GM12878 (cell line): ENCODE measurements around the gene ZYG11A. TPM values are rescaled to one million over a fixed set of nuclear protein-coding genes. Genes with fewer than 3 reads are reported as not detected.

Experiments
- ATAC-seq: fragments of 200-7000 bp; cut with Tn5 transposase; 3 replicates; pipeline ENCODE4 v1.9.1; 2020; ENCODE audit warnings: mild to moderate bottlenecking, moderate library complexity
- BruUV-seq: library from RNA; stranded (reverse); fragments of 400-500 nt; replicated peaks from 2 replicates; lab custom pipeline; 2021; lab: Mats Ljungman, UMichigan
- CTCF ChIA-PET: fragments of 300-600 bp; sonication (Branson Sonifier 250); formaldehyde crosslinking; extraction: SDS; loops from one replicate; lab custom pipeline; 2021; ENCODE audit warnings: inconsistent platforms; lab: Yijun Ruan, JAX
- POLR2A ChIA-PET: fragments of 350-600 bp; formaldehyde crosslinking; extraction: SDS; loops from one replicate; lab custom pipeline; 2021; ENCODE audit warnings: inconsistent platforms; lab: Charles Lee
- RAD21 ChIA-PET: fragments of 300-600 bp; sonication (Branson Sonifier 250); formaldehyde crosslinking; loops from one replicate; lab custom pipeline; 2023; ENCODE audit warnings: antibody characterized with exemption; ENCODE audit not compliant: unreplicated experiment; lab: Charles Lee
- SMC1A ChIA-PET: fragments of 300-600 bp; sonication (Branson Sonifier 250); formaldehyde crosslinking; loops from one replicate; lab custom pipeline; 2023; ENCODE audit not compliant: unreplicated experiment, uncharacterized antibody; lab: Charles Lee
- DNase-seq: peaks from one replicate; pipeline ENCODE4 v3.0.0-alpha.2; 2011; ENCODE audit warnings: low read depth, low spot score
- FAIRE-seq: peaks from 3 replicates; lab custom pipeline; 2011; peaks lifted over from hg19 to GRCh38; lab: Jason Lieb, UNC
- H2AFZ ChIP-seq: 2 replicates; pipeline ENCODE4 v1.6.0; 2011; ENCODE audit warnings: low read depth, low read length, control low read depth; ENCODE audit not compliant: control insufficient read depth
- H3K27ac ChIP-seq: 2 replicates; pipeline ENCODE4 v1.5.1; 2011; ENCODE audit warnings: control low read depth; ENCODE audit not compliant: control insufficient read depth, insufficient read depth
- H3K27me3 ChIP-seq, 2 experiments: replicated peaks in 1 of 2; 2 replicates each; pipeline versions ENCODE4 v1.6.0 to v1.6.1; 2011; ENCODE audit warnings: low read length in 1 of 2; ENCODE audit not compliant: control insufficient read depth in 2 of 2, insufficient read depth in 2 of 2
- H3K36me3 ChIP-seq, 2 experiments: 2 replicates each; pipeline ENCODE4 v1.5.1; 2011; ENCODE audit warnings: low read length in 1 of 2; ENCODE audit not compliant: control insufficient read depth in 2 of 2, insufficient read depth in 2 of 2
- H3K4me1 ChIP-seq: 2 replicates; pipeline ENCODE4 v1.6.1; 2011; ENCODE audit warnings: mild to moderate bottlenecking, low read length, moderate library complexity, mixed read lengths; ENCODE audit not compliant: control insufficient read depth, insufficient read depth
- H3K4me2 ChIP-seq: 2 replicates; pipeline ENCODE4 v1.6.0; 2011; ENCODE audit warnings: control low read depth; ENCODE audit not compliant: control insufficient read depth, insufficient read depth
- H3K4me3 ChIP-seq: fragments of 200-600 bp; sonication (generic); 2 replicates; pipeline ENCODE4 v1.5.1; 2016
- H3K79me2 ChIP-seq: 2 replicates; pipeline ENCODE4 v1.6.0; 2011; ENCODE audit warnings: low read length; ENCODE audit not compliant: control insufficient read depth, insufficient read depth
- H3K9ac ChIP-seq: 2 replicates; pipeline ENCODE4 v1.8.0; 2011; ENCODE audit warnings: low read length, control low read depth, mixed read lengths; ENCODE audit not compliant: control insufficient read depth, insufficient read depth
- H3K9me3 ChIP-seq: replicated peaks from 3 replicates; pipeline ENCODE4 v1.5.1; 2011; ENCODE audit warnings: mild to moderate bottlenecking, low read length; ENCODE audit not compliant: control insufficient read depth, insufficient read depth
- H4K20me1 ChIP-seq: 2 replicates; pipeline ENCODE4 v1.6.0; 2011; ENCODE audit not compliant: control insufficient read depth, insufficient read depth
- SPI1 ChIP-seq: IDR thresholded peaks from 2 replicates; pipeline ENCODE4 v1.6.1; 2011; ENCODE audit warnings: low read depth, mild to moderate bottlenecking, low read length, moderate library complexity, borderline replicate concordance; ENCODE audit not compliant: insufficient read depth
- ZNF207 ChIP-seq: fragments of 450-650 bp; IDR thresholded peaks from 2 replicates; pipeline ENCODE4 v1.6.1; 2014; ENCODE audit warnings: antibody characterized with exemption, mild to moderate bottlenecking, borderline replicate concordance
- ZZZ3 ChIP-seq: IDR thresholded peaks from 2 replicates; pipeline ENCODE4 v1.6.1; 2011; ENCODE audit warnings: low read depth; ENCODE audit not compliant: control insufficient read depth, insufficient read length
- WGBS: methylation state at CpG from one replicate; pipeline ENCODE4 v1.1.6; 2016; ENCODE audit warnings: low lambda C conversion rate; ENCODE audit not compliant: insufficient replicate concordance, insufficient coverage; ENCODE audit errors: missing lambda C conversion rate; 5-methylcytosine and 5-hydroxymethylcytosine counted together
- in situ Hi-C: fragments of 300-500 bp; cut with MboI; formaldehyde crosslinking; loops from 9 replicates; pipeline ENCODE4 v1.14.3; 2018; ENCODE audit warnings: mixed read lengths
- intact Hi-C: fragments of 100-400 bp; cut with micrococcal nuclease; formaldehyde crosslinking; loops from one replicate; pipeline ENCODE4 v1.14.2; 2022; ENCODE audit not compliant: unreplicated experiment
- microRNA counts: library from miRNA; unstranded; fragments of <30 nt; microRNA quantifications from one replicate; lab custom pipeline; 2016
- microRNA-seq: library from miRNA; unstranded; fragments of <30 nt; microRNA quantifications from one replicate; pipeline ENCODE4, GENCODE V29; 2018
- polyA plus RNA-seq, 11 experiments: library from polyadenylated mRNA; depleted of rRNA in 4 of 11; unstranded in 6 of 11; stranded (reverse) in 5 of 11; fragments of >200 nt; fragmentation: Nextera tagmentation in 4 of 11; fragmentation: Illumina TruSeq in 1 of 11; extraction: Ambion mirVana in 4 of 11; extraction: Trizol in 1 of 11; gene quantifications; 1 replicate in 1 of 11; 2 replicates in 10 of 11; pipeline versions ENCODE4 v1.2.1 to v1.2.3, GENCODE V29; 2011 to 2016; ENCODE audit warnings: inconsistent platforms in 2 of 11, missing spikeins in 2 of 11, low read depth in 1 of 11
- small RNA-seq: library from RNA; depleted of rRNA; stranded (forward); fragments of <200 nt; gene quantifications from one replicate; pipeline ENCODE3, GENCODE V24; 2014
- total RNA-seq, 4 experiments: library from RNA; depleted of rRNA in 3 of 4; stranded (reverse); fragments of >200 nt in 3 of 4; fragmentation: Illumina TruSeq in 1 of 4; extraction: Trizol in 1 of 4; gene quantifications; 2 replicates each; pipeline versions ENCODE4 v1.2.1 to v1.2.3, GENCODE V29; 2013 to 2021

Gene ZYG11A
- total and polyA plus RNA-seq, 10 of the 15 experiments (the other 5 are each of a cell fraction or from before 2014, with no cell fraction given): 0.22 to 6.4 (median 0.68) TPM

DNA sequence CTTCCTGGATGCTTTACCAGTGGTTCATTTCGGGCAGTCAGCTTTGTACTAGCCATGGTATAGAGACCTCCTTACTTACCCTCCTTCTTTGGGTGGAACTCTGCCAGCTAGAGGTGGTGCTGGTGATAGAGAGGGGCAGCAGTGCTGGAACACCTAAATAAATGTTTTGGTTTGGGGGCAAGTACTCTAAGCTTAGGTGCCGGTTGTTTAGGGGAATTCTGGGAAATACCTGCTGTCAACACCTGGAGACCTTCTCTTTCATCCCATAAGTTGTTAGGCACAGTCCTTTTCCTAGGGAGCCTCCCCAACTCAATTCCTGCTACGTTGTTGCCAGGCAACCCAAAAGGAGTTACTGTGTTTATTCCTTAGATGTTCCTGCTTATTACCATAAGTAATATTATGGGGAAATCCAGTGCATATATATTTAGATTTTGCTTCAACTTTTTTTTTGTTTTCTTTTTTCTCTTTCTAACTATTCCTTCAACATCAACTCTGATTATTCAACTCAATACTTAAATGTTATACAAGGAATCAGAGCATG lies 101.4 kb downstream of the ZYG11A start (continued):
- no peak for TF ChIP-seq SPI1

GRCh38 chr1:52944566-52944965 lies 102.0 kb downstream of the ZYG11A start:
- H3K4me3 ChIP-seq: no peak overlapping the region
- no peaks in the 10 kb centered on the region for H3K36me3 ChIP-seq
- H3K9ac ChIP-seq: no peak overlapping the region
- BruUV-seq: no TSS peak
- H3K9me3 ChIP-seq: no peaks in the 10 kb centered on the region
- TF ChIP-seq ZNF207 (no peak), ZZZ3 (no peak)
- no peaks in the 10 kb centered on the region for H3K27me3 ChIP-seq
- ChIA-PET POLR2A (interaction anchor here (0.6 kb wide), 1 partner anchor 21 kb away, joined by 3 read pairs; no protein-coding TSS in a partner anchor), SMC1A (interaction anchor here (1.1 kb wide), 1 partner anchor 9 kb away, joined by 4 read pairs; no protein-coding TSS in a partner anchor), CTCF (no interaction called here), RAD21 (no interaction called here)
- H3K79me2 ChIP-seq: no peaks in the 10 kb centered on the region
- DNase-seq (no peak), FAIRE-seq (no peak), ATAC-seq (no peak)
- H2AFZ ChIP-seq: no peak overlapping the region
- H4K20me1 ChIP-seq: no peaks in the 10 kb centered on the region
- intact Hi-C loops: no loop called here
- H3K4me1 ChIP-seq: no peaks in the 10 kb centered on the region
- H3K27ac ChIP-seq: no peak overlapping the region
- in situ Hi-C loops: no loop called here
- no peak overlapping the region for H3K4me2 ChIP-seq
- WGBS: 64% methylated on average over 10 of the region's 10 CpGs

MicroRNA genes within 50 kb of the gene (microRNA counts, 767-probe panel; counts per million panel counts)
- 55.3 counts per million for microRNA hsa-miR-1273f (lab: Ali Mortazavi, UCI)
- microRNA hsa-miR-1273g-5p (lab: Ali Mortazavi, UCI): 55.3 counts per million

Small RNA genes lying within 50 kb of the gene (microRNA-seq; reads per million reads assigned to microRNA genes)
- gene MIR1273F (not detected), gene MIR1273G (not detected), gene MIR5095 (not detected)

Small RNA genes lying within 50 kb of the gene (small RNA-seq; reads per million reads assigned to genes)
- gene AC099677.1 (not detected), gene AC099677.2 (not detected), gene MIR1273F (not detected), gene MIR1273G (not detected), gene MIR5095 (not detected), gene RNU6-969P (not detected)

Other genes starting within 250 kb of the ZYG11A start
- 4.0 and 4.2 TPM in 2 replicates for gene GPX7, start 240.4 kb upstream of the ZYG11A start, total RNA-seq (2014; rRNA removed)
- gene GPX7, start 240.4 kb upstream of the ZYG11A start, total RNA-seq (2014; rRNA removed; fragmentation: Illumina TruSeq; extraction: Trizol): 2.3 and 2.9 TPM in 2 replicates
- 1.9 and 2.6 TPM in 2 replicates for gene GPX7, start 240.4 kb upstream of the ZYG11A start, total RNA-seq (2021)
- gene GPX7, start 240.4 kb upstream of the ZYG11A start, polyA plus RNA-seq (2011; rRNA removed): not detected in 2 replicates
- gene GPX7, start 240.4 kb upstream of the ZYG11A start, polyA plus RNA-seq (2014; fragmentation: Illumina TruSeq; extraction: Trizol): 2.4 and 3.7 TPM in 2 replicates
- 1 to 10 TPM; 1.9 to 2.2 TPM for gene GPX7, start 240.4 kb upstream of the ZYG11A start, polyA plus RNA-seq (2014; fragmentation: Nextera tagmentation; extraction: Ambion mirVana)
- 3.8 and 4.1 TPM in 2 replicates for gene GPX7, start 240.4 kb upstream of the ZYG11A start, polyA plus RNA-seq (2014; rRNA removed)
- 1 to 10 TPM; 2.3 to 2.5 TPM for gene GPX7, start 240.4 kb upstream of the ZYG11A start, polyA plus RNA-seq (2016; fragmentation: Nextera tagmentation; extraction: Ambion mirVana)
- gene SHISAL2A, start 209.6 kb upstream of the ZYG11A start, total RNA-seq (2014; rRNA removed): 0.22 and 0.40 TPM in 2 replicates
- gene SHISAL2A, start 209.6 kb upstream of the ZYG11A start, total RNA-seq (2014; rRNA removed; fragmentation: Illumina TruSeq; extraction: Trizol): 0.31 and 0.37 TPM in 2 replicates
- 0.56 and 0.67 TPM in 2 replicates for gene SHISAL2A, start 209.6 kb upstream of the ZYG11A start, total RNA-seq (2021)
- gene SHISAL2A, start 209.6 kb upstream of the ZYG11A start, polyA plus RNA-seq (2011; rRNA removed): 0.12 and 0.31 TPM in 2 replicates
- 0.11 and 0.57 TPM in 2 replicates for gene SHISAL2A, start 209.6 kb upstream of the ZYG11A start, polyA plus RNA-seq (2014; fragmentation: Illumina TruSeq; extraction: Trizol)
- gene SHISAL2A, start 209.6 kb upstream of the ZYG11A start, polyA plus RNA-seq (2014; fragmentation: Nextera tagmentation; extraction: Ambion mirVana): under 1 TPM; 0.27 to 0.51 TPM
- 0.60 and 0.77 TPM in 2 replicates for gene SHISAL2A, start 209.6 kb upstream of the ZYG11A start, polyA plus RNA-seq (2014; rRNA removed)
- gene SHISAL2A, start 209.6 kb upstream of the ZYG11A start, polyA plus RNA-seq (2016; fragmentation: Nextera tagmentation; extraction: Ambion mirVana): under 1 TPM; 0.18 to 0.54 TPM
- 6.8 and 7.5 TPM in 2 replicates for gene COA7, start 144.4 kb upstream of the ZYG11A start, total RNA-seq (2014; rRNA removed)
- 17.3 and 18.4 TPM in 2 replicates for gene COA7, start 144.4 kb upstream of the ZYG11A start, total RNA-seq (2014; rRNA removed; fragmentation: Illumina TruSeq; extraction: Trizol)
- 20.0 and 20.2 TPM in 2 replicates for gene COA7, start 144.4 kb upstream of the ZYG11A start, total RNA-seq (2021)
- gene COA7, start 144.4 kb upstream of the ZYG11A start, polyA plus RNA-seq (2011; rRNA removed): 13.7 and 16.1 TPM in 2 replicates
- 15.4 and 15.7 TPM in 2 replicates for gene COA7, start 144.4 kb upstream of the ZYG11A start, polyA plus RNA-seq (2014; fragmentation: Illumina TruSeq; extraction: Trizol)
- 10 to 100 TPM; 12.4 to 13.4 TPM for gene COA7, start 144.4 kb upstream of the ZYG11A start, polyA plus RNA-seq (2014; fragmentation: Nextera tagmentation; extraction: Ambion mirVana)
- gene COA7, start 144.4 kb upstream of the ZYG11A start, polyA plus RNA-seq (2014; rRNA removed): 13.1 and 14.0 TPM in 2 replicates
- 10 to 100 TPM; 15.4 to 19.6 TPM for gene COA7, start 144.4 kb upstream of the ZYG11A start, polyA plus RNA-seq (2016; fragmentation: Nextera tagmentation; extraction: Ambion mirVana)
- 8.5 and 11.7 TPM in 2 replicates for gene ZYG11B, start 116.3 kb upstream of the ZYG11A start, total RNA-seq (2014; rRNA removed)
- gene ZYG11B, start 116.3 kb upstream of the ZYG11A start, total RNA-seq (2014; rRNA removed; fragmentation: Illumina TruSeq; extraction: Trizol): 8.1 and 8.4 TPM in 2 replicates
- 8.0 and 8.6 TPM in 2 replicates for gene ZYG11B, start 116.3 kb upstream of the ZYG11A start, total RNA-seq (2021)
- 7.8 and 10.0 TPM in 2 replicates for gene ZYG11B, start 116.3 kb upstream of the ZYG11A start, polyA plus RNA-seq (2011; rRNA removed)
- 4.4 and 5.0 TPM in 2 replicates for gene ZYG11B, start 116.3 kb upstream of the ZYG11A start, polyA plus RNA-seq (2014; fragmentation: Illumina TruSeq; extraction: Trizol)
- 1 to 10 TPM; 1.8 to 2.6 TPM for gene ZYG11B, start 116.3 kb upstream of the ZYG11A start, polyA plus RNA-seq (2014; fragmentation: Nextera tagmentation; extraction: Ambion mirVana)
- gene ZYG11B, start 116.3 kb upstream of the ZYG11A start, polyA plus RNA-seq (2014; rRNA removed): 3.5 and 4.0 TPM in 2 replicates
- gene ZYG11B, start 116.3 kb upstream of the ZYG11A start, polyA plus RNA-seq (2016; fragmentation: Nextera tagmentation; extraction: Ambion mirVana): 1 to 10 TPM; 4.2 to 6.3 TPM
- gene ECHDC2, start 79.0 kb downstream of the ZYG11A start, total RNA-seq (2014; rRNA removed): 4.4 and 6.9 TPM in 2 replicates
- gene ECHDC2, start 79.0 kb downstream of the ZYG11A start, total RNA-seq (2014; rRNA removed; fragmentation: Illumina TruSeq; extraction: Trizol): 4.3 and 5.6 TPM in 2 replicates
- 5.8 and 6.6 TPM in 2 replicates for gene ECHDC2, start 79.0 kb downstream of the ZYG11A start, total RNA-seq (2021)
- gene ECHDC2, start 79.0 kb downstream of the ZYG11A start, polyA plus RNA-seq (2011; rRNA removed): 16.3 and 17.0 TPM in 2 replicates
- 3.0 and 7.9 TPM in 2 replicates for gene ECHDC2, start 79.0 kb downstream of the ZYG11A start, polyA plus RNA-seq (2014; fragmentation: Illumina TruSeq; extraction: Trizol)
- gene ECHDC2, start 79.0 kb downstream of the ZYG11A start, polyA plus RNA-seq (2014; fragmentation: Nextera tagmentation; extraction: Ambion mirVana): 1 to 10 TPM; 1.3 to 1.4 TPM
- gene ECHDC2, start 79.0 kb downstream of the ZYG11A start, polyA plus RNA-seq (2014; rRNA removed): 12.6 and 14.5 TPM in 2 replicates
- gene ECHDC2, start 79.0 kb downstream of the ZYG11A start, polyA plus RNA-seq (2016; fragmentation: Nextera tagmentation; extraction: Ambion mirVana): 1 to 10 TPM; 3.4 to 4.4 TPM
- 74.3 and 96.9 TPM in 2 replicates for gene SCP2, start 84.5 kb downstream of the ZYG11A start, total RNA-seq (2014; rRNA removed)
- gene SCP2, start 84.5 kb downstream of the ZYG11A start, total RNA-seq (2014; rRNA removed; fragmentation: Illumina TruSeq; extraction: Trizol): 125 and 126 TPM in 2 replicates
- 77.6 and 79.7 TPM in 2 replicates for gene SCP2, start 84.5 kb downstream of the ZYG11A start, total RNA-seq (2021)
- 116 and 183 TPM in 2 replicates for gene SCP2, start 84.5 kb downstream of the ZYG11A start, polyA plus RNA-seq (2011; rRNA removed)
- 128 and 165 TPM in 2 replicates for gene SCP2, start 84.5 kb downstream of the ZYG11A start, polyA plus RNA-seq (2014; fragmentation: Illumina TruSeq; extraction: Trizol)
- 100 to 1,000 TPM; 216 to 327 TPM for gene SCP2, start 84.5 kb downstream of the ZYG11A start, polyA plus RNA-seq (2014; fragmentation: Nextera tagmentation; extraction: Ambion mirVana)
- gene SCP2, start 84.5 kb downstream of the ZYG11A start, polyA plus RNA-seq (2014; rRNA removed): 73.2 and 75.6 TPM in 2 replicates
- 100 to 1,000 TPM; 156 to 161 TPM for gene SCP2, start 84.5 kb downstream of the ZYG11A start, polyA plus RNA-seq (2016; fragmentation: Nextera tagmentation; extraction: Ambion mirVana)
- not detected in 2 replicates for gene PODN, start 219.5 kb downstream of the ZYG11A start, total RNA-seq (2014; rRNA removed)
- gene PODN, start 219.5 kb downstream of the ZYG11A start, total RNA-seq (2014; rRNA removed; fragmentation: Illumina TruSeq; extraction: Trizol): not detected in 2 replicates
- 0.10 and 0.11 TPM in 2 replicates for gene PODN, start 219.5 kb downstream of the ZYG11A start, total RNA-seq (2021)
- not detected in 2 replicates for gene PODN, start 219.5 kb downstream of the ZYG11A start, polyA plus RNA-seq (2011; rRNA removed)
- not detected in 2 replicates for gene PODN, start 219.5 kb downstream of the ZYG11A start, polyA plus RNA-seq (2014; fragmentation: Illumina TruSeq; extraction: Trizol)
- not detected for gene PODN, start 219.5 kb downstream of the ZYG11A start, polyA plus RNA-seq (2014; fragmentation: Nextera tagmentation; extraction: Ambion mirVana)
- not detected in 2 replicates for gene PODN, start 219.5 kb downstream of the ZYG11A start, polyA plus RNA-seq (2014; rRNA removed)
- not detected for gene PODN, start 219.5 kb downstream of the ZYG11A start, polyA plus RNA-seq (2016; fragmentation: Nextera tagmentation; extraction: Ambion mirVana)